Suprapubic skin (tissue), 4 donors: ENCODE measurements around the gene CDH4. TPM values are rescaled to one million over a fixed set of nuclear protein-coding genes. Genes with fewer than 3 reads are reported as not detected.

Source experiments
- DNase-seq, 2 donors: peaks; one replicate each; pipeline ENCODE4 v3.0.0-alpha.2; 2019; ENCODE audit warnings: low spot score in 2 of 2
- H3K27ac ChIP-seq: fragments of 200-600 bp; sonication (generic); one replicate; pipeline ENCODE4 v1.5.1; 2019
- H3K27me3 ChIP-seq: fragments of 200-600 bp; sonication (generic); one replicate; pipeline ENCODE4 v1.5.1; 2019
- H3K36me3 ChIP-seq: fragments of 200-600 bp; sonication (generic); one replicate; pipeline ENCODE4 v1.5.1; 2019
- H3K4me1 ChIP-seq: fragments of 200-600 bp; sonication (generic); one replicate; pipeline ENCODE4 v1.5.1; 2019
- H3K4me3 ChIP-seq: fragments of 200-600 bp; sonication (generic); one replicate; pipeline ENCODE4 v1.5.1; 2019; ENCODE audit warnings: mild to moderate bottlenecking
- H3K9me3 ChIP-seq: fragments of 200-600 bp; sonication (generic); one replicate; pipeline ENCODE4 v1.5.1; 2019
- CTCF ChIP-seq, 2 donors: fragments of 200-600 bp in 1 of 2; fragments of 450-650 bp in 1 of 2; sonication (generic) in 1 of 2; IDR thresholded peaks; one replicate each; pipeline ENCODE4 v1.5.1; 2016 to 2019; ENCODE audit warnings: antibody characterized with exemption in 2 of 2, mild to moderate bottlenecking in 1 of 2, moderate library complexity in 1 of 2
- EP300 ChIP-seq: sonication (generic); formaldehyde crosslinking; IDR thresholded peaks from one replicate; pipeline ENCODE4 v1.6.1; 2017; ENCODE audit warnings: antibody characterized with exemption
- POLR2A ChIP-seq, 2 donors: fragments of 450-650 bp; IDR thresholded peaks; one replicate each; pipeline ENCODE4 v1.6.1; 2017; ENCODE audit warnings: antibody characterized with exemption in 2 of 2, mild to moderate bottlenecking in 2 of 2, moderate library complexity in 2 of 2
- POLR2AphosphoS5 ChIP-seq, 3 donors: sonication (generic); formaldehyde crosslinking; IDR thresholded peaks; one replicate each; pipeline ENCODE4 v1.6.1; 2017; ENCODE audit warnings: antibody characterized with exemption in 3 of 3
- WGBS: methylation state at CpG from one replicate; pipeline ENCODE4 v1.1.5; 2018; 5-methylcytosine and 5-hydroxymethylcytosine counted together
- total RNA-seq, 4 donors: library from RNA; depleted of rRNA; stranded (reverse); fragments of >200 nt; gene quantifications; one replicate each; pipeline ENCODE4 v1.1.0, GENCODE V29; 2016

The CDH4 gene
- total RNA-seq, 4 donors from 2014 or later, result 0.91 to 5.9 (median 2.6) TPM

GRCh38 chr20:61561111-61561830, 309.2 kb downstream of the CDH4 start:
- 70% methylated on average over 10 of the region's 10 CpGs for WGBS
- Histone ChIP-seq H3K4me3 (no peak overlapping the region), H3K27me3 (peaks cover 4% of the 10 kb centered on the region), H3K27ac (no peak overlapping the region), H3K36me3 (no peaks in the 10 kb centered on the region), H3K9me3 (no peaks in the 10 kb centered on the region), H3K4me1 (no peaks in the 10 kb centered on the region)
- DNase-seq, result no peak
- TF ChIP-seq CTCF (IDR thresholded peaks at IDR 0.05), result no peak
- TF ChIP-seq EP300, result no peak
- no peak for TF ChIP-seq POLR2AphosphoS5 (IDR thresholded peaks at IDR 0.05)
- TF ChIP-seq POLR2A (IDR thresholded peaks at IDR 0.05), result no peak

GRCh38 chr20:61562491-61562890, 310.4 kb downstream of the CDH4 start:
- H3K27me3 ChIP-seq, result no peaks in the 10 kb centered on the region
- no peaks in the 10 kb centered on the region for H3K4me1 ChIP-seq
- H3K4me3 ChIP-seq, result no peak overlapping the region
- no peak for DNase-seq
- H3K9me3 ChIP-seq, result no peaks in the 10 kb centered on the region
- no peak overlapping the region for H3K27ac ChIP-seq
- TF ChIP-seq EP300, result no peak
- TF ChIP-seq POLR2A (IDR thresholded peaks at IDR 0.05), result no peak
- TF ChIP-seq POLR2AphosphoS5 (IDR thresholded peaks at IDR 0.05), result no peak
- no peak for TF ChIP-seq CTCF (IDR thresholded peaks at IDR 0.05)
- 82% methylated on average over 8 of the region's 8 CpGs for WGBS
- no peaks in the 10 kb centered on the region for H3K36me3 ChIP-seq

DNA sequence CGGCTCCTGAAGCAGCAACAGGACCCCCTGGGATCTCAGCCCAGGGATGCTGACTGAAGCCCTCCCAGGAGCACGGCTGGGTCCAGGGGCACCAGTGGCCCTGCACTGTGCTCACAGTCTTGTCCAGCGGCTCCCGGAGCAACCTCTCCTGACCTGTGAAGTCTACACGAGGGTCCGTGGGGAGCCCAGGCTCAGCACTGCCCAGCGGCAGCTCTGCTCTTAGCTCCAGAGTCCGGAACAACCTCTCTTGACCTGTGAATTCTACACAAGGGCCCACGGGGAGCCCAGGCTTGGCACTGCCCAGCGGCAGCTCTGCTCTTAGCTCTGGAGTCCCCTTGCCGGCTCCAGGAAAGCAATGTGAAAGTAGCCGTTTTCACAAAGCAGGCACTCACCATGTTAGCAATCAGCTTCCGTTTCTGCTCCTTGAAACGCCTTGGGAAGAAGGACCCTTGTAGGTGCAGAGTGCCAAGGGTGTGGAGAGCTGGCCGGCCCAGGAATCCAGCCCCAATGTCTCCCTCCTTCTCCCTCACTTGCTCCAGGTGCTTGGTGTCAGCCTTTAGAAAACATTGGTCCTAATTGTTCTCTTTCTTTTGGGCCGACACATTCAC, 310.9 kb downstream of the CDH4 start:
- Histone ChIP-seq H3K4me1 (no peaks in the 10 kb centered on the region), H3K9me3 (no peaks in the 10 kb centered on the region), H3K27ac (no peak overlapping the region), H3K36me3 (no peaks in the 10 kb centered on the region), H3K4me3 (no peak overlapping the region), H3K27me3 (no peaks in the 10 kb centered on the region)
- TF ChIP-seq POLR2AphosphoS5 (IDR thresholded peaks at IDR 0.05) (no peak), CTCF (IDR thresholded peaks at IDR 0.05) (no peak), POLR2A (IDR thresholded peaks at IDR 0.05) (no peak), EP300 (no peak)
- 74% methylated on average over 11 of the region's 16 CpGs for WGBS
- no peak for DNase-seq

DNA sequence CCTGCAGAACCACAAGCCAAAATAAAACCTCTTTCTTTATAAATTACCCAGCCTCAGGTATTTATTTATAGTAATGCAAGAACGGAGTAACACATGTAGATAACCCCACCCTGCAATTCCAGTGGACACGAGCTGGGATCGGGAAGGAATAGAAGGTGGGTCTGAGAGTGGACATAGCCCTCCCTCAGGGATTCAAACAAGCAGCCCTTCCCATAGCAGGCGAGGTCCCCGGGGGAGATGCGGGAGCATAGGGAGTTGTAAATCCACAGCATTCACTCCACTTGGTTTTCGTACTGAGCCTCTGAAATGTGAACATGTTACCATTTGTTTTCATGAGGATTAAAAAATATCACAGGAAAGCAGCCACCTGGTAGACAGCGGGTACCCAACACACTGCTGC, 312.6 kb downstream of the CDH4 start:
- Histone ChIP-seq H3K9me3 (no peaks in the 10 kb centered on the region), H3K36me3 (no peaks in the 10 kb centered on the region), H3K4me3 (no peak overlapping the region), H3K4me1 (no peaks in the 10 kb centered on the region), H3K27ac (no peak overlapping the region), H3K27me3 (no peaks in the 10 kb centered on the region)
- 93% methylated on average over 8 of the region's 8 CpGs for WGBS
- DNase-seq, result no peak
- TF ChIP-seq POLR2AphosphoS5 (IDR thresholded peaks at IDR 0.05) (no peak), CTCF (IDR thresholded peaks at IDR 0.05) (no peak), POLR2A (IDR thresholded peaks at IDR 0.05) (no peak), EP300 (no peak)

DNA sequence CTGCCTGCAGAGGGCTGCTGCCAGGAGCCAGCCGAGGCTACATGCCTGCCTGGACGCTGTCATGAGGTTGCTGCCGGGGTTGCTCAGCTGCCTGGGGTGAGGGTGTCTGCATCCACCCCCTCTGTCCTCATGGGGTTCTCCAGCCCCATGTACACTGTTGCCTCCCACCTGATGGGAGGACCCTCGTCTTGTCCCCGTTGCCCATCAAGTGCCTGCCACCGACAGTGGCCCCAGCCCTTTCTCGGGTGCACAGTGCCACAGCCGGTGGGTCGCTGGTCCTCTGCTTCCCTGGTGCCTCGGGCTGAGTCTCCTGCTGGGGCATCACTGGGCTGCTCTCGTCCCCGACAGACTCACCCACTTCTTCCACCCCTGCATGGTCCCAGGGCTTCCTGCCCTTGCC, 313.7 kb downstream of the CDH4 start:
- no peaks in the 10 kb centered on the region for H3K9me3 ChIP-seq
- DNase-seq, result no peak
- H3K36me3 ChIP-seq, result no peaks in the 10 kb centered on the region
- WGBS, result 91% methylated on average over 10 of the region's 12 CpGs
- TF ChIP-seq EP300 (no peak), POLR2AphosphoS5 (IDR thresholded peaks at IDR 0.05) (no peak), POLR2A (IDR thresholded peaks at IDR 0.05) (no peak), CTCF (IDR thresholded peaks at IDR 0.05) (no peak)
- H3K4me1 ChIP-seq, result no peaks in the 10 kb centered on the region
- no peak overlapping the region for H3K4me3 ChIP-seq
- no peaks in the 10 kb centered on the region for H3K27me3 ChIP-seq
- no peak overlapping the region for H3K27ac ChIP-seq
